ENCODE measurements around the gene ZRANB3. TPM values are rescaled to one million over a fixed set of nuclear protein-coding genes. Genes with fewer than 3 reads are reported as not detected.
"Not testable (repeated sequence)": the region's sequence is repeated elsewhere in the genome, so short reads cannot be mapped to it uniquely, and the experiment has no call there.

ZRANB3 gene
- total and polyA plus RNA-seq, 2 experiments from 2014 or later = 3.6 to 10.4 TPM

DNA sequence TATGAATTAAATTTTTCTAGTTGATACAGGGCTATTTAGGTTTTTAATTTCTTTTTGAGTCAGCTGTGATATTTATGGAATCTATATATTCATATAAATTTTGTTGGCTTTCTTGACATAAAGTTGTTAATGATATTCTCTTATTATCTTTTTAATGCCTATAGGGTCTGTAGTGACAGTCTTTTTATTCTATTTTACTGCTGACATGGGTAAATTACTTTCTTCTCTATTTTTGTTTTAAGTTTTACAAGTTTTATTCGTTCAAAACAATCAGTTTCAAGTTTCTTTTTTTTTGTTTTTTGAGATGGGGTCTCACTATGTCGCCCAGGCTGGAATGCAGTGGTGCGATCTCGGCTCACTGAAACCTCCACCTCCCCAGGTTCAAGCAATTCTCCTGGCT is 226.3 kb downstream of the ZRANB3 start:
- Histone ChIP-seq H3K79me2 (no peaks in the 10 kb centered on the region), H4K20me1 (ENCODE audit: insufficient read depth, poor library complexity, severe bottlenecking) (no peaks in the 10 kb centered on the region), H3K9me2 (replicated peaks; ENCODE audit: insufficient read depth) (no peaks in the 10 kb centered on the region), H3K9me3 (ENCODE audit: low read depth) (no peaks in the 10 kb centered on the region), H3K4me2 (no peak overlapping the region), H3K27ac (no peak overlapping the region), H2AFZ (no peak overlapping the region), H3K27me3 (no peaks in the 10 kb centered on the region), H3K4me3 (no peak overlapping the region), H3K36me3 (replicated peaks; ENCODE audit: insufficient read depth, low read depth) (no peaks in the 10 kb centered on the region), H3K4me1 (ENCODE audit: insufficient read depth) (no peaks in the 10 kb centered on the region)
- TF ChIP-seq EZH2 (IDR thresholded peaks at IDR 0.05; ENCODE audit: borderline replicate concordance) (no peak), EZH2phosphoT487 (IDR thresholded peaks at IDR 0.05; ENCODE audit: low read depth, severe bottlenecking, unreplicated experiment) (no peak)
- TF ChIP-seq, protein P1, sequence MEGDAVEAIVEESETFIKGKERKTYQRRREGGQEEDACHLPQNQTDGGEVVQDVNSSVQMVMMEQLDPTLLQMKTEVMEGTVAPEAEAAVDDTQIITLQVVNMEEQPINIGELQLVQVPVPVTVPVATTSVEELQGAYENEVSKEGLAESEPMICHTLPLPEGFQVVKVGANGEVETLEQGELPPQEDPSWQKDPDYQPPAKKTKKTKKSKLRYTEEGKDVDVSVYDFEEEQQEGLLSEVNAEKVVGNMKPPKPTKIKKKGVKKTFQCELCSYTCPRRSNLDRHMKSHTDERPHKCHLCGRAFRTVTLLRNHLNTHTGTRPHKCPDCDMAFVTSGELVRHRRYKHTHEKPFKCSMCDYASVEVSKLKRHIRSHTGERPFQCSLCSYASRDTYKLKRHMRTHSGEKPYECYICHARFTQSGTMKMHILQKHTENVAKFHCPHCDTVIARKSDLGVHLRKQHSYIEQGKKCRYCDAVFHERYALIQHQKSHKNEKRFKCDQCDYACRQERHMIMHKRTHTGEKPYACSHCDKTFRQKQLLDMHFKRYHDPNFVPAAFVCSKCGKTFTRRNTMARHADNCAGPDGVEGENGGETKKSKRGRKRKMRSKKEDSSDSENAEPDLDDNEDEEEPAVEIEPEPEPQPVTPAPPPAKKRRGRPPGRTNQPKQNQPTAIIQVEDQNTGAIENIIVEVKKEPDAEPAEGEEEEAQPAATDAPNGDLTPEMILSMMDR (IDR thresholded peaks at IDR 0.05; ENCODE audit: poor library complexity) = no peak
- DNase-seq (ENCODE audit: low spot score) = no peak
- WGBS (ENCODE audit: low lambda C conversion rate, missing lambda C conversion rate) = over 99% methylated on average over 4 of the region's 4 CpGs

DNA sequence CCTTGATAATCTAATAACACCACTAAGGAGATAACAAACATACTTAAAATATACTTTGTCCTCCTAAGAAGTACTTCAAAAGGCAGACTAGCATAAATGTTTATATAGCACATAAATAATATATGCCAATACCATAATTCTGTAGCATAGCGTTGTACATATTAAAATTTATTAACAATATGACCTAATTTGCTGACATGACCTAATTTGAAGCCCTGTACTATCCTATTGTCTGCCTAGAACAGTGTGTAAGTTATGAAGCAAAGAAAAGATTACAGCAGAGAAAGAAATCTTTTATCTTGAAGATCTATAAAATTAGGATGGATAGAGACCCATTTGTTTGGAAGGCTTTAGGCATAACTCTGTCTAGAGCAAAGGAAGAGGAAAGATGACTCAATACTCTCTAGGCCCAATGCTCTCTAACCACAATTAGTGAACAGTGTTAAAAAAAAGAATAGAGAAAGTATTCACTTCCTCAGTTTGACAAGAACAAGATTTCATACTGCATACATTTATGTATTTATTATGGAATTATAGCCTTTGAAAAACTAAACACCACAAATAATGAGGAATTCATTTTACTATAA is 231.3 kb downstream of the ZRANB3 start:
- H3K9me3 ChIP-seq (ENCODE audit: low read depth) = no peaks in the 10 kb centered on the region

DNA sequence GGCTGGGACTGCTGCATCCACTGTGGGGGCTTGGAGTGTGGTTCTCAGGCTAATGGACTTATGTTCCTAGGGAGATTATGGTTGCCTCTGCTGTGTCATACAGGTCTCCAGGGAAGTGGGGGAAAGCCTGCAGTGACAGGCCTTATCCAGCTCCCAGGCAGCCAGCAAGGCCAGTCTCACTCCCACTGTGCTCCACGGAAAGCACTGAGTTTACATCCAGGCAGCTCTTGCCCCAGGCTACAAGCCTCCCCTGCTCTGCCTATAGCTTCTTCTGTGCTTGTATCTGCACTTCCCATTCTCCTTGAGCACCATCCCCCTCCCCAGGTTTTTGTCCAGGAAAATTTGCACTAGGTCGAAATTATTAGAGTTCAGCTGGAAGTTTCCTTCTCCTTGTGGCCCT is 231.9 kb downstream of the ZRANB3 start:
- Histone ChIP-seq H3K4me1 (ENCODE audit: insufficient read depth) (no peaks in the 10 kb centered on the region), H3K4me3 (no peak overlapping the region), H3K27ac (no peak overlapping the region), H3K4me2 (no peak overlapping the region), H3K79me2 (no peaks in the 10 kb centered on the region), H2AFZ (no peak overlapping the region), H3K36me3 (replicated peaks; ENCODE audit: insufficient read depth, low read depth) (no peaks in the 10 kb centered on the region), H3K9me2 (replicated peaks; ENCODE audit: insufficient read depth) (no peaks in the 10 kb centered on the region), H4K20me1 (ENCODE audit: insufficient read depth, poor library complexity, severe bottlenecking) (no peaks in the 10 kb centered on the region), H3K9me3 (ENCODE audit: low read depth) (no peaks in the 10 kb centered on the region), H3K27me3 (no peaks in the 10 kb centered on the region)
- DNase-seq (ENCODE audit: low spot score) = no peak
- 63% methylated on average over 2 of the region's 2 CpGs for WGBS (ENCODE audit: low lambda C conversion rate, missing lambda C conversion rate)
- TF ChIP-seq EZH2 (IDR thresholded peaks at IDR 0.05; ENCODE audit: borderline replicate concordance) (no peak), EZH2phosphoT487 (IDR thresholded peaks at IDR 0.05; ENCODE audit: low read depth, severe bottlenecking, unreplicated experiment) (no peak)
- TF ChIP-seq, protein P1 (IDR thresholded peaks at IDR 0.05; ENCODE audit: poor library complexity) = no peak

More for the DNA sequence above, 231.3 kb downstream of the ZRANB3 start:
- WGBS (ENCODE audit: low lambda C conversion rate, missing lambda C conversion rate) = 89% methylated on average over 1 of the region's 1 CpG
- no peaks in the 10 kb centered on the region for H3K4me1 ChIP-seq (ENCODE audit: insufficient read depth)
- H3K4me3 ChIP-seq = no peak overlapping the region
- no peaks in the 10 kb centered on the region for H4K20me1 ChIP-seq (ENCODE audit: insufficient read depth, poor library complexity, severe bottlenecking)
- no peak overlapping the region for H2AFZ ChIP-seq
- no peak for DNase-seq (ENCODE audit: low spot score)
- H3K27ac ChIP-seq = no peak overlapping the region
- no peaks in the 10 kb centered on the region for H3K9me2 ChIP-seq (replicated peaks; ENCODE audit: insufficient read depth)
- TF ChIP-seq, protein P1 (IDR thresholded peaks at IDR 0.05; ENCODE audit: poor library complexity) = no peak
- TF ChIP-seq EZH2 (IDR thresholded peaks at IDR 0.05; ENCODE audit: borderline replicate concordance) = no peak
- no peak for TF ChIP-seq EZH2phosphoT487 (IDR thresholded peaks at IDR 0.05; ENCODE audit: low read depth, severe bottlenecking, unreplicated experiment)
- H3K4me2 ChIP-seq = no peak overlapping the region
- no peaks in the 10 kb centered on the region for H3K79me2 ChIP-seq
- H3K27me3 ChIP-seq = no peaks in the 10 kb centered on the region
- no peaks in the 10 kb centered on the region for H3K36me3 ChIP-seq (replicated peaks; ENCODE audit: insufficient read depth, low read depth)

DNA sequence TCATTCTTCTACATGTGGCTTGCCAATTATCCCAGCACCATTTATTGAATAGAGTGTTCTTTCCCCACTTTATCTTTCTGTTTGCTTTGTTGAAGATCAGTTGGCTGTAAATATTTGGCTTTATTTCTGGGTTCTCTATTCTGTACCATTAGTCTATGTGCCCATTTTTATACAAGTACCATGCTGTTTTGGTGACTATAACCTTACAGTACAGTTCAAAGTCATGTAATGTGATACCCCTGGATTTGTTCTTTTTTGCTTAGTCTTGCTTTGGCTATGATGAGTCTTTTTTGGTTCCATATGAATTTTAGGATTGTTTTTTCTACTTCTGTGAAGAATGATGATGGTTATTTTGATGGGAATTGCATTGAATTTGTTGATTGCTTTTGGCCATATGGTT is 243.9 kb downstream of the ZRANB3 start:
- not testable (repeated sequence) for H3K9me3 ChIP-seq (ENCODE audit: low read depth); H3K79me2 ChIP-seq; H3K4me2 ChIP-seq; H4K20me1 ChIP-seq (ENCODE audit: insufficient read depth, poor library complexity, severe bottlenecking); H3K9me2 ChIP-seq (replicated peaks; ENCODE audit: insufficient read depth); H3K27ac ChIP-seq; H3K27me3 ChIP-seq; DNase-seq (ENCODE audit: low spot score); H2AFZ ChIP-seq; H3K4me1 ChIP-seq (ENCODE audit: insufficient read depth); H3K36me3 ChIP-seq (replicated peaks; ENCODE audit: insufficient read depth, low read depth); H3K4me3 ChIP-seq

Data from hepatocyte (in vitro differentiated cells).